Osteocyte (in vitro differentiated cells): ENCODE results near the gene ACER3. TPM values are rescaled to one million over a fixed set of nuclear protein-coding genes. Genes with fewer than 3 reads are reported as not detected.

Source experiments
- DNase-seq: peaks from one replicate; pipeline ENCODE4 v3.0.0; 2021; ENCODE audit warnings: mixed read lengths; ENCODE audit not compliant: unreplicated experiment; ENCODE audit errors: extremely low spot score
- H3K27ac Mint-ChIP-seq: one replicate; pipeline ENCODE4 v1.8.0; 2021; ENCODE audit warnings: mild to moderate bottlenecking, mixed read lengths; ENCODE audit not compliant: unreplicated experiment
- H3K27me3 Mint-ChIP-seq: one replicate; pipeline ENCODE4 v1.8.0; 2021; ENCODE audit warnings: mixed read lengths; ENCODE audit not compliant: unreplicated experiment
- H3K36me3 Mint-ChIP-seq: one replicate; pipeline ENCODE4 v1.8.0; 2021; ENCODE audit warnings: mixed read lengths; ENCODE audit not compliant: unreplicated experiment
- H3K4me1 Mint-ChIP-seq: one replicate; pipeline ENCODE4 v1.8.0; 2021; ENCODE audit warnings: mixed read lengths; ENCODE audit not compliant: unreplicated experiment
- H3K4me3 Mint-ChIP-seq: one replicate; pipeline ENCODE4 v1.8.0; 2021; ENCODE audit warnings: mild to moderate bottlenecking, moderate library complexity, mixed read lengths; ENCODE audit not compliant: unreplicated experiment
- H3K9me3 Mint-ChIP-seq: one replicate; pipeline ENCODE4 v1.8.0; 2021; ENCODE audit warnings: mixed read lengths; ENCODE audit not compliant: unreplicated experiment
- CTCF ChIP-seq: fragments of 200-600 bp; sonication (generic); IDR thresholded peaks from 2 replicates; pipeline ENCODE4 v1.5.0; 2021; ENCODE audit warnings: antibody characterized with exemption, mild to moderate bottlenecking, moderate library complexity
- total RNA-seq: library from RNA; stranded (reverse); gene quantifications from 2 replicates; pipeline ENCODE4 v1.2.1, GENCODE V29; 2021

ACER3 gene
- total RNA-seq, 1 donor from 2014 or later: 17.4 TPM

GRCh38 chr11:76822406-76822805, 38.3 kb upstream of the ACER3 start:
- Mint-ChIP-seq H3K4me3 (no peak overlapping the region), H3K27me3 (peaks cover 3% of the 10 kb centered on the region), H3K9me3 (peaks cover 6% of the 10 kb centered on the region), H3K27ac (no peak overlapping the region), H3K36me3 (no peaks in the 10 kb centered on the region), H3K4me1 (peaks cover 19% of the 10 kb centered on the region)
- DNase-seq: no peak
- no peak for TF ChIP-seq CTCF

- H3K27me3 Mint-ChIP-seq: no peaks in the 10 kb centered on the region
- H3K4me1 Mint-ChIP-seq: peaks cover 19% of the 10 kb centered on the region
- DNase-seq: peak; percentile 56
- no peak for TF ChIP-seq CTCF
- no peaks in the 10 kb centered on the region for H3K36me3 Mint-ChIP-seq
- H3K27ac Mint-ChIP-seq: peak overlapping the region; percentile 90
- peaks cover 6% of the 10 kb centered on the region for H3K9me3 Mint-ChIP-seq
- peak overlapping the region; percentile 9 for H3K4me3 Mint-ChIP-seq
Observed at GRCh38 chr11:76823481-76824028, 37.2 kb upstream of the ACER3 start.

- H3K9me3 Mint-ChIP-seq: peaks cover 6% of the 10 kb centered on the region
- H3K36me3 Mint-ChIP-seq: no peaks in the 10 kb centered on the region
- no peak for TF ChIP-seq CTCF
- peak; percentile 27 for DNase-seq
- H3K4me1 Mint-ChIP-seq: peaks cover 19% of the 10 kb centered on the region
- H3K27ac Mint-ChIP-seq: peak overlapping the region; percentile 90
- no peak overlapping the region for H3K4me3 Mint-ChIP-seq
- H3K27me3 Mint-ChIP-seq: no peaks in the 10 kb centered on the region
Observed at GRCh38 chr11:76824083-76824939, 36.4 kb upstream of the ACER3 start.

GRCh38 chr11:76824980-76825725, 35.6 kb upstream of the ACER3 start:
- TF ChIP-seq CTCF: no peak
- peak; percentile 23 for DNase-seq
- H3K36me3 Mint-ChIP-seq: no peaks in the 10 kb centered on the region
- no peak overlapping the region for H3K27ac Mint-ChIP-seq
- H3K27me3 Mint-ChIP-seq: peaks cover 2% of the 10 kb centered on the region
- no peak overlapping the region for H3K4me3 Mint-ChIP-seq
- H3K9me3 Mint-ChIP-seq: peaks cover 6% of the 10 kb centered on the region
- H3K4me1 Mint-ChIP-seq: peaks cover 19% of the 10 kb centered on the region
